ENCODE data around the gene SORL1-AS1.

Gene SORL1-AS1

DNA sequence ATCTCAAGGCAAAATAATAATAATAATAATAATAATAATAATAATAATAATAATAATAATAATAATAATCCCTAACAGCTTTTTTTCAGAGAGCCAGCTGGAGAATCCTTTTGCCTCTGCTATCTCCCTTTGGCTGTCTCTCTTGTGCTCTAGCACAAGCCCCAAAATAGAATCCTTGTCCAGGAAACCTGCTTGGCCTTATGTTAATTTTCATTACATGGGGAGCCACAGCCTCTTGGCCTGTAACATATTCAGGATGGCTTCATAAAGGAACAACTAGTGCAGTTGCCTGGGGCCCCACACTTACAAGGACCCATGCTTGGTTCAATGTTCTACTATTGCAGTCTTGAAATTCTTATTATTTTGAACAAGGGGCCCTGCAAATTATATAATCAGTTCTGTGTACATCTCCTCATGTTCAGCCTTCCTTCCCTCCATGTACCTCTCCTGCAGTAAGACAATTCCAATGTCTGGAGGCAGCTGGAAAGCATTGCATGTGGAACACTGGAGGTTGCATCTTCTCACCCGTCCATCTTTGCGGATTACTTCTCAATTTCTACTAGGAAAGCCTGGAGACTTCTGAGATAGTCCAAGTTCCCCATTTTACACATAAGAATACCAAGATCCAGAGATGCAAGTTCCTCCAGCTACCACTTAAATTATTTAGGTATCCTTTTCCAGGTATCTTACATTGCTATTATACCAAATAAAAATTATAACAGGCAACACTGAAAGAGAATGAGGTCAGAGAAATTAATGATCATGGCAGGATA lies 38.4 kb downstream of the SORL1-AS1 start:
- H3K27me3 ChIP-seq (ENCODE audit: control insufficient read depth in 2 of 2, insufficient read depth in 2 of 2, low read length in 2 of 2), result no peaks in the 10 kb centered on the region
- H3K27ac ChIP-seq (ENCODE audit: insufficient read depth, low read depth, low read length), result no peak overlapping the region
- H3K4me2 ChIP-seq (ENCODE audit: insufficient read depth, low read length), result no peak overlapping the region
- no peak for TF ChIP-seq MYC (IDR thresholded peaks at IDR 0.05; ENCODE audit: low read depth, low read length)
- no peak for DNase-seq (ENCODE audit: low read depth, low spot score)
- H3K4me3 ChIP-seq (replicated peaks in 1 of 3; ENCODE audit: insufficient read depth in 1 of 3, low read depth in 1 of 3, low read length in 3 of 3), result no peak overlapping the region
- intact Hi-C loops (cut with micrococcal nuclease), result no loop called here
- no peak overlapping the region for H3K9ac ChIP-seq (replicated peaks; ENCODE audit: extremely low read depth, insufficient read depth, low read length)
- no peaks in the 10 kb centered on the region for H3K9me1 ChIP-seq (replicated peaks; ENCODE audit: control insufficient read depth, extremely low read depth, insufficient read depth, low read length)
- FAIRE-seq, result no peak
- no peaks in the 10 kb centered on the region for H3K4me1 ChIP-seq (ENCODE audit: control insufficient read depth, extremely low read depth, insufficient read depth, low read length)
- no peaks in the 10 kb centered on the region for H3K79me2 ChIP-seq (ENCODE audit: control insufficient read depth, insufficient read depth, low read length)
- no peaks in the 10 kb centered on the region for H3K36me3 ChIP-seq (ENCODE audit: control insufficient read depth in 2 of 2, extremely low read depth in 1 of 2, insufficient read depth in 2 of 2, low read length in 2 of 2)
- no peaks in the 10 kb centered on the region for H3K9me3 ChIP-seq (replicated peaks; ENCODE audit: control insufficient read depth, insufficient read depth, low read length)
- no peak overlapping the region for H2AFZ ChIP-seq (ENCODE audit: low read depth, low read length)
- POLR2A ChIA-PET, result no interaction called here
- CTCF ChIA-PET, result interaction anchor here (1.1 kb wide), 1 partner anchor 220 kb away, joined by 3 read pairs; no protein-coding TSS in a partner anchor
- no peaks in the 10 kb centered on the region for H4K20me1 ChIP-seq (replicated peaks; ENCODE audit: control insufficient read depth, extremely low read depth, insufficient read depth, low read length)
- BruUV-seq (replicated peaks), result no TSS peak
- dilution Hi-C loops (cut with MboI; ENCODE audit: extremely low pct_ligation_motif_present, low sequenced_read_pairs), result no loop called here

DNA sequence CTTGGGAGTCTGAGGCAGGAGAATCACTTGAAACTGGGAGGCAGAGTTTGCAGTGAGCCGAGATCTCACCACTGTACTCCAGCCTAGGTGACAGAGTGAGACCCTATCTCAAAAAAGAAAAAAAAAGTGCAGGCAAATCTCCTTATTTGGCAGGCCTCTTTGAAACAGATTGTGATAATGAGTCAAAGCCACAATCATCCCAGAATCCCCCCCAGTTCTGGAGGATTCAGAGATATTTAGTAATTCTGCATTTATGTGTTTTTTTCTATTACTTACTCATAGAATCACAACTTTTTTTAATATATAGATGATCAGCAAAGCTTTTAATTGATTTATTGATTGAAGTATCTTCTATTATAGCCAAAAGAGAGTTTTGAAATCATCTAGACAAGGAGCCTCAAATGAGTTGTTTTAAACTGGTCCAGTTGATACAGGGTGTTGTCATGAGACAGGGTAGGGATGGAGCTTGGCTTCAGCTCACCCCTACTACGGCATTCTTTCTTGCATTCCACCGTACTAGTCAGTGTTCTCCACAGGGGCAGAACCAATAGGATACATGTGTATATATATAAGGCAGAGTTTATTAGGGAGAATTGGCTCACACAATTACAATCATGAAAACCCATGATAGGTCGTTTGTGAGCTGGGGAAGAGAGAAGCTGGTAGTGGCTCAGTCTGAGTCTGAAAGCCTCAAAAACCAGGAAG lies 39.9 kb downstream of the SORL1-AS1 start:
- Histone ChIP-seq H4K20me1 (replicated peaks; ENCODE audit: control insufficient read depth, extremely low read depth, insufficient read depth, low read length) (no peaks in the 10 kb centered on the region), H3K27me3 (ENCODE audit: control insufficient read depth in 2 of 2, insufficient read depth in 2 of 2, low read length in 2 of 2) (no peaks in the 10 kb centered on the region), H3K79me2 (ENCODE audit: control insufficient read depth, insufficient read depth, low read length) (no peaks in the 10 kb centered on the region), H3K9me3 (replicated peaks; ENCODE audit: control insufficient read depth, insufficient read depth, low read length) (no peaks in the 10 kb centered on the region), H2AFZ (ENCODE audit: low read depth, low read length) (no peak overlapping the region), H3K9me1 (replicated peaks; ENCODE audit: control insufficient read depth, extremely low read depth, insufficient read depth, low read length) (no peaks in the 10 kb centered on the region), H3K9ac (replicated peaks; ENCODE audit: extremely low read depth, insufficient read depth, low read length) (no peak overlapping the region), H3K4me2 (ENCODE audit: insufficient read depth, low read length) (no peak overlapping the region), H3K36me3 (ENCODE audit: control insufficient read depth in 2 of 2, extremely low read depth in 1 of 2, insufficient read depth in 2 of 2, low read length in 2 of 2) (no peaks in the 10 kb centered on the region), H3K4me3 (replicated peaks in 1 of 3; ENCODE audit: insufficient read depth in 1 of 3, low read depth in 1 of 3, low read length in 3 of 3) (no peak overlapping the region), H3K4me1 (ENCODE audit: control insufficient read depth, extremely low read depth, insufficient read depth, low read length) (no peaks in the 10 kb centered on the region), H3K27ac (ENCODE audit: insufficient read depth, low read depth, low read length) (no peak overlapping the region)
- TF ChIP-seq JUN (IDR thresholded peaks at IDR 0.05; ENCODE audit: borderline replicate concordance, insufficient read depth, insufficient read length, low read depth) (no peak), FOS (IDR thresholded peaks at IDR 0.05; ENCODE audit: borderline replicate concordance, insufficient read depth, low read length) (no peak), MYC (IDR thresholded peaks at IDR 0.05; ENCODE audit: low read depth, low read length) (no peak), GATA2 (IDR thresholded peaks at IDR 0.05; ENCODE audit: insufficient read depth, insufficient read length, low read depth, low read length) (no peak), POLR2AphosphoS5 (IDR thresholded peaks at IDR 0.05; ENCODE audit: insufficient read depth, low read depth, low read length) (no peak), POLR2A (IDR thresholded peaks at IDR 0.05; ENCODE audit: low read depth, low read length) (no peak), EZH2 (IDR thresholded peaks at IDR 0.05; ENCODE audit: borderline replicate concordance, low read depth, low read length, severe bottlenecking) (no peak)
- TF ChIP-seq, protein P1, sequence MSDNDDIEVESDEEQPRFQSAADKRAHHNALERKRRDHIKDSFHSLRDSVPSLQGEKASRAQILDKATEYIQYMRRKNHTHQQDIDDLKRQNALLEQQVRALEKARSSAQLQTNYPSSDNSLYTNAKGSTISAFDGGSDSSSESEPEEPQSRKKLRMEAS (IDR thresholded peaks at IDR 0.05; ENCODE audit: insufficient read depth, insufficient read length), result no peak
- TF ChIP-seq, protein P2, sequence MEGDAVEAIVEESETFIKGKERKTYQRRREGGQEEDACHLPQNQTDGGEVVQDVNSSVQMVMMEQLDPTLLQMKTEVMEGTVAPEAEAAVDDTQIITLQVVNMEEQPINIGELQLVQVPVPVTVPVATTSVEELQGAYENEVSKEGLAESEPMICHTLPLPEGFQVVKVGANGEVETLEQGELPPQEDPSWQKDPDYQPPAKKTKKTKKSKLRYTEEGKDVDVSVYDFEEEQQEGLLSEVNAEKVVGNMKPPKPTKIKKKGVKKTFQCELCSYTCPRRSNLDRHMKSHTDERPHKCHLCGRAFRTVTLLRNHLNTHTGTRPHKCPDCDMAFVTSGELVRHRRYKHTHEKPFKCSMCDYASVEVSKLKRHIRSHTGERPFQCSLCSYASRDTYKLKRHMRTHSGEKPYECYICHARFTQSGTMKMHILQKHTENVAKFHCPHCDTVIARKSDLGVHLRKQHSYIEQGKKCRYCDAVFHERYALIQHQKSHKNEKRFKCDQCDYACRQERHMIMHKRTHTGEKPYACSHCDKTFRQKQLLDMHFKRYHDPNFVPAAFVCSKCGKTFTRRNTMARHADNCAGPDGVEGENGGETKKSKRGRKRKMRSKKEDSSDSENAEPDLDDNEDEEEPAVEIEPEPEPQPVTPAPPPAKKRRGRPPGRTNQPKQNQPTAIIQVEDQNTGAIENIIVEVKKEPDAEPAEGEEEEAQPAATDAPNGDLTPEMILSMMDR (IDR thresholded peaks at IDR 0.05; ENCODE audit: extremely low read depth in 1 of 2, insufficient read depth in 1 of 2, low read depth in 1 of 2, low read length in 2 of 2), result no peak
- ChIA-PET CTCF (no interaction called here), POLR2A (no interaction called here)
- no TSS peak for BruUV-seq (replicated peaks)
- FAIRE-seq, result no peak
- intact Hi-C loops (cut with micrococcal nuclease), result no loop called here
- no peak for DNase-seq (ENCODE audit: low read depth, low spot score)
- dilution Hi-C loops (cut with MboI; ENCODE audit: extremely low pct_ligation_motif_present, low sequenced_read_pairs), result no loop called here
